ENCODE data around the gene SPATA31D1.
"Not testable (repeated sequence)": the region's sequence is repeated elsewhere in the genome, so short reads cannot be mapped to it uniquely, and the experiment has no call there.

DNA sequence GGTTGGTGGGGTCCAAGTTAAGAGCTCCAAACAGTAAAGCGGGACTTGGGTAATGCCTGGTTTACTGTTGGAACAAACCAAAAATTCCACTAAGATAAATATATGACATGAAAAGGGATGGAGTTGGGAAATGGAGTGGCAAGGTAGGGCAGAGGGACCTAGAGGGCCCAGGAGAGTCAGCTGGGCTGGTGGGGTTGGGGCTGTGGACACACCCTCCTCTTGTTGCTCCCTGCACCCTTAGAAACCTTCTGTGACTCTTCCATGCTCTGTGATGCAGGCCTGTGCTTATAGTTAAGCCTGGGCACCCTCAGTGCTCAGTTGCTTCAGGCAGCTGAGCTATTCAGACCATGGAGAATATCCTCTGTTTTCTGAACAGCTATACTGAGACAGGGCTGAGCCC lies at the start of gene SPATA31D1:
- TF ChIP-seq CTCF (IDR thresholded peaks at IDR 0.05; ENCODE audit: low read length); EZH2 (IDR thresholded peaks at IDR 0.05; ENCODE audit: borderline replicate concordance, low read length): not testable (repeated sequence)
